Upper lobe of left lung (tissue), 4 donors: ENCODE results near the gene FAIM.

Experiments
- POLR2AphosphoS5 ChIP-seq, 2 donors: sonication (generic); formaldehyde crosslinking; IDR thresholded peaks; one replicate each; pipeline ENCODE4 v1.5.1; 2017; ENCODE audit warnings: antibody characterized with exemption in 2 of 2
- TF ChIP-seq, protein P1 (sequence below), 6 experiments: fragments of 450-650 bp in 4 of 6; fragments of 200-600 bp in 2 of 6; sonication (generic) in 2 of 6; IDR thresholded peaks; one replicate each; pipeline ENCODE4 v1.5.1; 2016 to 2019; ENCODE audit warnings: antibody characterized with exemption in 6 of 6

DNA sequence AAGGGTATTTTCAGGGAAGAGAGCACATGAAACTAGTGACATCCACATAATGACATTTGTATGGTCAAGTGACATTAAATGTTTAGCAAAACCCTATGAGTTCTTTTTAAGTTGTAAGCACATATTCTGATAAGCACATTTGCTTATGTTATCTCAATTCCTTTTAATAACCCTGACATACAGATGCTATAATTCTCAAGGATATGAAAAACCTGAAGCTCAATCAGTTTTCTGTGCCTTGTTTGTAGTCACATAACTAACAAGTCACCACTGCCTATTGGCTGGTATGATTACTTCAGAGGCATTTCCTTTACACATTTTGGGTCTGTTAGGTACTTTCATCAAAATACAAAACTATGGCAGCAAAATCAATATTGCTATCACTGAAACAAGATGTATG, 74.1 kb downstream of the FAIM start:
- TF ChIP-seq POLR2AphosphoS5 (IDR thresholded peaks at IDR 0.05), result no peak
- TF ChIP-seq, protein P1, sequence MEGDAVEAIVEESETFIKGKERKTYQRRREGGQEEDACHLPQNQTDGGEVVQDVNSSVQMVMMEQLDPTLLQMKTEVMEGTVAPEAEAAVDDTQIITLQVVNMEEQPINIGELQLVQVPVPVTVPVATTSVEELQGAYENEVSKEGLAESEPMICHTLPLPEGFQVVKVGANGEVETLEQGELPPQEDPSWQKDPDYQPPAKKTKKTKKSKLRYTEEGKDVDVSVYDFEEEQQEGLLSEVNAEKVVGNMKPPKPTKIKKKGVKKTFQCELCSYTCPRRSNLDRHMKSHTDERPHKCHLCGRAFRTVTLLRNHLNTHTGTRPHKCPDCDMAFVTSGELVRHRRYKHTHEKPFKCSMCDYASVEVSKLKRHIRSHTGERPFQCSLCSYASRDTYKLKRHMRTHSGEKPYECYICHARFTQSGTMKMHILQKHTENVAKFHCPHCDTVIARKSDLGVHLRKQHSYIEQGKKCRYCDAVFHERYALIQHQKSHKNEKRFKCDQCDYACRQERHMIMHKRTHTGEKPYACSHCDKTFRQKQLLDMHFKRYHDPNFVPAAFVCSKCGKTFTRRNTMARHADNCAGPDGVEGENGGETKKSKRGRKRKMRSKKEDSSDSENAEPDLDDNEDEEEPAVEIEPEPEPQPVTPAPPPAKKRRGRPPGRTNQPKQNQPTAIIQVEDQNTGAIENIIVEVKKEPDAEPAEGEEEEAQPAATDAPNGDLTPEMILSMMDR (IDR thresholded peaks at IDR 0.05), result no peak
